Gastroesophageal sphincter (tissue), 4 donors: ENCODE data around the gene RFTN1. TPM values are rescaled to one million over a fixed set of nuclear protein-coding genes. Genes with fewer than 3 reads are reported as not detected.

Experiments
- ATAC-seq: fragments of 150-250 bp; one replicate; pipeline ENCODE4 v1.9.1; 2016; ENCODE audit warnings: mild to moderate bottlenecking, moderate library complexity
- H3K27ac ChIP-seq, 4 donors: fragments of 200-600 bp; sonication (generic) in 3 of 4; 1 replicate in 3 of 4; 2 replicates in 1 of 4; pipeline ENCODE4 v1.5.1; 2016 to 2019
- H3K27me3 ChIP-seq: fragments of 200-600 bp; sonication (generic); one replicate; pipeline ENCODE4 v1.5.1; 2019
- H3K36me3 ChIP-seq, 2 donors: fragments of 200-600 bp; sonication (generic); one replicate each; pipeline ENCODE4 v1.5.1; 2019; ENCODE audit warnings: control low read depth in 1 of 2
- H3K4me1 ChIP-seq, 3 donors: fragments of 200-600 bp; sonication (generic); 1 replicate in 2 of 3; 2 replicates in 1 of 3; pipeline ENCODE4 v1.5.1; 2016 to 2019; ENCODE audit warnings: control low read depth in 2 of 3
- H3K4me3 ChIP-seq, 2 donors: fragments of 200-600 bp; sonication (generic); one replicate each; pipeline ENCODE4 v1.5.1; 2019; ENCODE audit warnings: mild to moderate bottlenecking in 1 of 2, moderate library complexity in 1 of 2
- H3K9me3 ChIP-seq, 3 donors: fragments of 200-600 bp; sonication (generic); one replicate each; pipeline ENCODE4 v1.5.1; 2017 to 2019; ENCODE audit warnings: control low read depth in 2 of 3
- CTCF ChIP-seq, 4 experiments: fragments of 200-600 bp in 2 of 4; fragments of 450-650 bp in 2 of 4; sonication (generic) in 1 of 4; IDR thresholded peaks; one replicate each; pipeline ENCODE4 v1.5.1; 2017 to 2019; ENCODE audit warnings: antibody characterized with exemption in 4 of 4, mild to moderate bottlenecking in 2 of 4, moderate library complexity in 2 of 4
- EP300 ChIP-seq: sonication (generic); formaldehyde crosslinking; IDR thresholded peaks from one replicate; pipeline ENCODE4 v1.6.1; 2017; ENCODE audit warnings: antibody characterized with exemption, mild to moderate bottlenecking
- POLR2A ChIP-seq, 2 donors: fragments of 450-650 bp; IDR thresholded peaks; one replicate each; pipeline ENCODE4 v1.6.1; 2017; ENCODE audit warnings: antibody characterized with exemption in 2 of 2, mild to moderate bottlenecking in 2 of 2, moderate library complexity in 1 of 2
- POLR2AphosphoS5 ChIP-seq: sonication (generic); formaldehyde crosslinking; IDR thresholded peaks from one replicate; pipeline ENCODE4 v1.6.1; 2017; ENCODE audit warnings: antibody characterized with exemption
- WGBS, 2 donors: methylation state at CpG; one replicate each; pipeline ENCODE4 v1.1.5; 2018; ENCODE audit warnings: low coverage in 1 of 2; 5-methylcytosine and 5-hydroxymethylcytosine counted together
- total RNA-seq, 4 donors: library from RNA; depleted of rRNA; stranded (reverse); fragments of >200 nt; gene quantifications; one replicate each; pipeline ENCODE4 v1.1.0, GENCODE V29; 2016

The RFTN1 gene
- total RNA-seq, 4 donors from 2014 or later, result 30.6 to 110 (median 68.2) TPM

- H3K9me3 ChIP-seq, result no peaks in the 10 kb centered on the region
- H3K27ac ChIP-seq, result no peak overlapping the region
- 91 to 98% methylated on average over 4 to 7 of the region's 7 CpGs for WGBS, 2 donors
- TF ChIP-seq POLR2A (IDR thresholded peaks at IDR 0.05) (no peak), POLR2AphosphoS5 (no peak), EP300 (no peak), CTCF (IDR thresholded peaks at IDR 0.05) (no peak)
- peaks cover 0 to 18% (median 0%) of the 10 kb centered on the region in 3 donors for H3K4me1 ChIP-seq
- H3K4me3 ChIP-seq, result no peak overlapping the region
- ATAC-seq, result no peak
- H3K36me3 ChIP-seq, result peaks cover 0 to 56% of the 10 kb centered on the region in 2 donors
- H3K27me3 ChIP-seq, result no peaks in the 10 kb centered on the region
These were observed 167.0 kb downstream of the RFTN1 start for GRCh38 chr3:16346413-16347081.

- Histone ChIP-seq H3K4me1 (peaks cover 0 to 22% (median 13%) of the 10 kb centered on the region in 3 donors), H3K9me3 (no peaks in the 10 kb centered on the region), H3K27me3 (no peaks in the 10 kb centered on the region), H3K4me3 (no peak overlapping the region), H3K36me3 (peaks cover 0 to 32% of the 10 kb centered on the region in 2 donors), H3K27ac (peak overlapping the region in 1 of 4 donors; percentile 11)
- TF ChIP-seq POLR2AphosphoS5 (no peak), POLR2A (IDR thresholded peaks at IDR 0.05) (no peak), EP300 (no peak), CTCF (IDR thresholded peaks at IDR 0.05) (no peak)
- WGBS, 2 donors, result no CpG with 5 or more reads among the region's 1 CpG
- ATAC-seq, result no peak
These were observed 170.4 kb downstream of the RFTN1 start for GRCh38 chr3:16343101-16343500.

- Histone ChIP-seq H3K27ac (peak overlapping the region; percentile 55 to 86 (median 76)), H3K4me3 (no peak overlapping the region), H3K4me1 (peaks cover 0 to 48% (median 20%) of the 10 kb centered on the region in 3 donors), H3K36me3 (peaks cover 0 to 30% of the 10 kb centered on the region in 2 donors), H3K27me3 (no peaks in the 10 kb centered on the region), H3K9me3 (peaks cover 0 to 7% (median 0%) of the 10 kb centered on the region in 3 donors)
- ATAC-seq, result peak; percentile 86
- peak; percentile 49 for TF ChIP-seq POLR2AphosphoS5
- no peak for TF ChIP-seq EP300
- 0 to 50% methylated on average over 1 of the region's 1 CpG for WGBS, 2 donors
These were observed 174.5 kb downstream of the RFTN1 start for GRCh38 chr3:16338999-16339398.

- Histone ChIP-seq H3K9me3 (peaks cover 0 to 7% (median 0%) of the 10 kb centered on the region in 3 donors), H3K4me1 (peaks cover 0 to 54% (median 20%) of the 10 kb centered on the region in 3 donors), H3K36me3 (peaks cover 0 to 25% of the 10 kb centered on the region in 2 donors), H3K4me3 (no peak overlapping the region), H3K27me3 (no peaks in the 10 kb centered on the region), H3K27ac (peak overlapping the region; percentile 55 to 86 (median 76))
- WGBS, 2 donors, result 68 to 75% methylated on average over 5 to 13 of the region's 15 CpGs
- no peak for ATAC-seq
- TF ChIP-seq POLR2A (IDR thresholded peaks at IDR 0.05) (no peak), POLR2AphosphoS5 (no peak), EP300 (no peak), CTCF (IDR thresholded peaks at IDR 0.05) (no peak)
These were observed 175.5 kb downstream of the RFTN1 start for GRCh38 chr3:16337856-16338540.

- Histone ChIP-seq H3K4me3 (no peak overlapping the region), H3K27ac (peak overlapping the region; percentile 61 to 86 (median 76)), H3K4me1 (peaks cover 0 to 61% (median 20%) of the 10 kb centered on the region in 3 donors), H3K9me3 (peaks cover 0 to 10% (median 0%) of the 10 kb centered on the region in 3 donors), H3K27me3 (no peaks in the 10 kb centered on the region), H3K36me3 (peaks cover 0 to 25% of the 10 kb centered on the region in 2 donors)
- WGBS, 2 donors, result 60 to 79% methylated on average over 2 to 3 of the region's 6 CpGs
- no peak for ATAC-seq
- no peak for TF ChIP-seq POLR2AphosphoS5
- no peak for TF ChIP-seq CTCF (IDR thresholded peaks at IDR 0.05)
- no peak for TF ChIP-seq POLR2A (IDR thresholded peaks at IDR 0.05)
- no peak for TF ChIP-seq EP300
These were observed 176.7 kb downstream of the RFTN1 start for GRCh38 chr3:16336825-16337224.
